ENCODE data around the gene ZMIZ1.

The ZMIZ1 gene

DNA sequence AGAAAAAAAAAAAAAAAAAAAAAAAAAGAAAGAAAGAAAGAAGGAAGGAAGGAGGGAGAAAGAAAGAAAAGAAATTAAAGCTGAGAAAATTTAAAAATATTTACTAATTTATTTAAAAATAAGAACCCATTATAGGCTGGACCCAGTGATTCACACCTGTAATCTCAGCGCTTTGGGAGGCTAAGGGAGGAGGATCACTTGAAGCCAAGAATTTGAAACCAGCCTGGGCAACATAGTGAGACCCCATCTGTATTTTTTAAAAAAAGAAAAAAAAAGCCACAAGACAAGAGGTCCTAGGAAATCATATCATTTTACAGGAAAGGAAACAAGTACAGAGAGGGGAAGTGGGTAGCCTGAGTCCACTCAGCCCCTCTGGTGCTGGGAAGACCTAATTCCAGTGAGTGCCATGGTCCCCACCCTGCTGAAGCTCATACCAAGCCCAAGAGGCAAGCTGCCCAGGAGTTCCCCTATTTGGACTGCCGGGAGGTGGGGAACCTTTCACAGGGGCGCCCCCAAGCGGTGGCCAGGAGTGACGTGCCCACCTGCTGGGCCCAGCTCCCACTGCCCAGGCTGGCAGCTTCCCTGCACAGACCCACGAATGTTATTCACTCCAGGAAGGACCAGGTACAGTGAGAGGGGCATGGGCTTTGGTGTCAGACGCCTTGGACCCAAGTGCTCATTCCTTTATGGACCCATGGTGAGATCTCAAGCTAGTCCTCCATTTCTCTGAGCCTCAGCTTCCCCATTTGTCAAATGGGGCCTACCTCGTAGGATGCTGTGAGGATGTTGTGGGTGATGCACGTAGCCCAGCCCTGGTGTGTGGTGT lies 133.6 kb downstream of the ZMIZ1 start:
- no peak overlapping the region for H3K27ac ChIP-seq (ENCODE audit: low read length)
- H3K36me3 ChIP-seq (ENCODE audit: control insufficient read depth, low read depth, low read length), result no peaks in the 10 kb centered on the region

DNA sequence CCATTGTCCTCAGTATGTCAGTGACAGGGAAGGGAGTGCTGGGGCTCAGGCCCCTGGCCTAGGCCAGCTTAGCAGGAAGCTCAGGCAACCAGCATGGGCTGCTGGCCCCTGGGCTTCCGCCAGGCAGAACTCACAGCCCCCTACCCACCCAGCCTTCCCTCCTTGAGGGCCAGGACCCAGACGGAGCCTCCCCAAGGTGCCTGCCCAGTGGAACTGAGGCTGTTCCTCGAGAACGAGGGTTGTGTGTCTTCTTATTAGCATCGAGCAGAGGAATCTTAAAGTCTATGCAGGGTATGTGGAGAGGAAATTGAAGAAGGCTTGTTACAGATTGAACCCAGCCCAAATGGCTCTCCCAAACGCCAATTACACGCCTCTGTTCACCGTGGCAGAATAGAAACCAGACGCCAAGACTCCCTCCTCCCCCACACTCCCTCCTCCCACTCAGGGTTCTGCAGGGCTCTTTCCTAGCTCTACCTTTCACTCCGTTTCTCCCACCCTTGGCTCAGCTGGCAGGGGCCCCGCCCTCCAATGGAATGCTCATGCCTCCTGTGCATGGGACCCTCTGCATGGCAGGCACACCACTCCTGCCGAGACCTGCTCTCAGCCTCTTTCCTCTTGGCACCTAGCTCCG lies 134.4 kb downstream of the ZMIZ1 start:
- Histone ChIP-seq H3K27me3 (ENCODE audit: control insufficient read depth, insufficient read depth, low read length) (no peaks in the 10 kb centered on the region), H3K27ac (ENCODE audit: low read length) (no peak overlapping the region), H3K9me3 (ENCODE audit: control insufficient read depth, low read depth, low read length) (no peaks in the 10 kb centered on the region), H3K4me1 (ENCODE audit: control insufficient read depth, low read depth, low read length) (no peaks in the 10 kb centered on the region), H3K4me3 (ENCODE audit: low read length) (no peak overlapping the region), H3K9ac (ENCODE audit: low read length) (no peak overlapping the region), H3K36me3 (ENCODE audit: control insufficient read depth, low read depth, low read length) (no peaks in the 10 kb centered on the region)

More for the DNA sequence above, 133.6 kb downstream of the ZMIZ1 start:
- H3K4me1 ChIP-seq (ENCODE audit: control insufficient read depth, low read depth, low read length), result no peaks in the 10 kb centered on the region
- no peak overlapping the region for H3K4me3 ChIP-seq (ENCODE audit: low read length)
- H3K27me3 ChIP-seq (ENCODE audit: control insufficient read depth, insufficient read depth, low read length), result no peaks in the 10 kb centered on the region
- H3K9ac ChIP-seq (ENCODE audit: low read length), result no peak overlapping the region
- H3K9me3 ChIP-seq (ENCODE audit: control insufficient read depth, low read depth, low read length), result no peaks in the 10 kb centered on the region

DNA sequence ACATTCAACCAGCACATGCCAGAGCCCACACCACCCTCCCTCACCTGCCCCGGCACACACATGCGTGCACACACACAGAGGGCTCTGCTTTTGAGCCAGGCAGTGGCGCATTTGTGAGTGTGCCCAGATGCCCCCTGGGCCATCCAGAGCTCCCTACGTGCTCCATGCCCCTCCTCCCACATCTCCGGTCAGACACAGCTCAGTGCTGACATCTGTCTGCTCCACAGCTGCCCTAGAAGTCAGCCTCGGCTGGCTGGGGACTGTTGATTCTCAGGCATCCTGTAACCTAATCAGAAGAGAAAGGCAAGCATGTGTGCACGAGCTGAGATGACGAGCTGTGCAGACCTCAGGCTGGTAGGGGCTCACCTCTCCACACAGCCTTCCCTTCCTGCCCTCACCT lies 135.1 kb downstream of the ZMIZ1 start:
- Histone ChIP-seq H3K27ac (ENCODE audit: low read length) (no peak overlapping the region), H3K27me3 (ENCODE audit: control insufficient read depth, insufficient read depth, low read length) (no peaks in the 10 kb centered on the region), H3K9ac (ENCODE audit: low read length) (no peak overlapping the region), H3K9me3 (ENCODE audit: control insufficient read depth, low read depth, low read length) (no peaks in the 10 kb centered on the region), H3K36me3 (ENCODE audit: control insufficient read depth, low read depth, low read length) (peaks cover 7% of the 10 kb centered on the region), H3K4me3 (ENCODE audit: low read length) (no peak overlapping the region), H3K4me1 (ENCODE audit: control insufficient read depth, low read depth, low read length) (no peaks in the 10 kb centered on the region)

DNA sequence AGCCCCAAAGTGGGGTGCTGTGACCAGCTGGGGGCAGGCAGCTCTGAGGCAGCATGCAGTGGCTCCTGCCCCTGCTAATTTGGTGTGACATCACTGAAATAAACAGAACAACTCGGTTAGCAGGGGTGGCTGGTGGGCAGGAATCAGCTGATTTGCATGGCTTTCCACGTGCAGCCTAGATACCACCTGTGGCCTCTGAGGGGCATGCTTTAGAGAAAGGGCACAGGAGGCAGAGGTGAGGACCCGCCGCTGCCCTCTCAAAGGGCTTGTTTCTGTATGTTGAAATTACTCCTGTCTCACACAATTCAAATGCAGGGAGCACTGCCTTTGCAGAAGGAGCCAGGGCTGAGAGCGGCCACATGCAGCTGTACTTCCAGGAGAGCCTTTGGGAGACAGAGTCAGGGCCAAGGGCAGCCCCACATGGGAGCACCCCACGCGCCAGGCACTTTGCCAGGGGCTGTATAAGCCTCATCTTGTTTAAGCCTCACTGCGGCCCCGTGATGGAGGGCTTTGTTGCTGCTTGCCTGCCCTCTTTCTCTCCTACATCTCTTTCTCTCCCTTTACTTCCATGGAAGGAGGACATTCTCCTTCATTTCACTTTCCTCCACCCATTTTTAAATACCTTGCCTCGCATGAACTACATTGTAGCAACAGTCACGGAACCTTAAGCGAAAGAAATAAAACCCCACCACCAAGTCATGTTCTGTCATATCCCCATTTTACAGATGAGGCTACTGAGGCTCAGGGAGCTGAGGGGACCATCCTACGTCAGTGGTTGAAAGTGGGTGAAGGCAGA lies 137.7 kb downstream of the ZMIZ1 start:
- Histone ChIP-seq H3K9me3 (ENCODE audit: control insufficient read depth, low read depth, low read length) (no peaks in the 10 kb centered on the region), H3K4me3 (ENCODE audit: low read length) (no peak overlapping the region), H3K4me1 (ENCODE audit: control insufficient read depth, low read depth, low read length) (no peaks in the 10 kb centered on the region), H3K27me3 (ENCODE audit: control insufficient read depth, insufficient read depth, low read length) (no peaks in the 10 kb centered on the region), H3K27ac (ENCODE audit: low read length) (no peak overlapping the region), H3K9ac (ENCODE audit: low read length) (no peak overlapping the region), H3K36me3 (ENCODE audit: control insufficient read depth, low read depth, low read length) (peaks cover 17% of the 10 kb centered on the region)

DNA sequence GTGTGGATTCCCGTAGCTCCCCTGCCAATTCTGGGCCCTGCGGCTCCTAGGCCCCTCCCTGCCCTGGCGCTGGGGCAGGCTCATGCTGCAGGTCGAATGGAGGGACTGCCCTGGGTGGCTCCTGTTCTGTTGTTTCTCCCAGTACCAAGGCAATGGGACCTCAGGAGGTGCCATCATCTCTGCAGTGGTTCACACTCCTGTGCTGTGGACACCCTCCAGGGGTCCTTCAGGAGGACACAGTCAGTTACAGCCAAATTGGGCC lies 138.3 kb downstream of the ZMIZ1 start:
- Histone ChIP-seq H3K36me3 (ENCODE audit: control insufficient read depth, low read depth, low read length) (peaks cover 17% of the 10 kb centered on the region), H3K9ac (ENCODE audit: low read length) (no peak overlapping the region), H3K27me3 (ENCODE audit: control insufficient read depth, insufficient read depth, low read length) (no peaks in the 10 kb centered on the region), H3K9me3 (ENCODE audit: control insufficient read depth, low read depth, low read length) (no peaks in the 10 kb centered on the region), H3K27ac (ENCODE audit: low read length) (no peak overlapping the region), H3K4me1 (ENCODE audit: control insufficient read depth, low read depth, low read length) (no peaks in the 10 kb centered on the region), H3K4me3 (ENCODE audit: low read length) (no peak overlapping the region)

DNA sequence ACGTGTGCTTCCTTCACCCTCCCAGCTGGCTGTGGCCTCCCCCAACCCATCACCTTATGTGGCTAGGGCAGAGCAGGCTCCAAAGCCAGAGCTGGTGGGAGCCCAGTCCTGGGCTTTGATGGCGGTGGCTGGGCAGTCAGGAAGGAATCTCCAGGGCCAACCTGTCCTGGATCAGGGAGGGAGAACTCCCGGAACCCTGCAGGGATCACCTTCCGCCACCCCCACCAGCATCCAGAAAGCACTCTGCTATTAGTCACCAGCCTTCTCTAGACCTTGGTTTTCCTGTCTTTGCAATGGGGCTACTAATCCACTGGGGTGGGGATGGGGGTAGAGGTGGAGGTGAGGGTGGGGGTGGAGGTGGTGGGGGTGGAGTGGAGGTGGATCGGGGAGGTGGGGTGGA lies 139.0 kb downstream of the ZMIZ1 start:
- Histone ChIP-seq H3K27ac (ENCODE audit: low read length) (no peak overlapping the region), H3K4me3 (ENCODE audit: low read length) (no peak overlapping the region), H3K27me3 (ENCODE audit: control insufficient read depth, insufficient read depth, low read length) (no peaks in the 10 kb centered on the region), H3K9ac (ENCODE audit: low read length) (no peak overlapping the region), H3K4me1 (ENCODE audit: control insufficient read depth, low read depth, low read length) (no peaks in the 10 kb centered on the region), H3K36me3 (ENCODE audit: control insufficient read depth, low read depth, low read length) (peaks cover 17% of the 10 kb centered on the region), H3K9me3 (ENCODE audit: control insufficient read depth, low read depth, low read length) (no peaks in the 10 kb centered on the region)

DNA sequence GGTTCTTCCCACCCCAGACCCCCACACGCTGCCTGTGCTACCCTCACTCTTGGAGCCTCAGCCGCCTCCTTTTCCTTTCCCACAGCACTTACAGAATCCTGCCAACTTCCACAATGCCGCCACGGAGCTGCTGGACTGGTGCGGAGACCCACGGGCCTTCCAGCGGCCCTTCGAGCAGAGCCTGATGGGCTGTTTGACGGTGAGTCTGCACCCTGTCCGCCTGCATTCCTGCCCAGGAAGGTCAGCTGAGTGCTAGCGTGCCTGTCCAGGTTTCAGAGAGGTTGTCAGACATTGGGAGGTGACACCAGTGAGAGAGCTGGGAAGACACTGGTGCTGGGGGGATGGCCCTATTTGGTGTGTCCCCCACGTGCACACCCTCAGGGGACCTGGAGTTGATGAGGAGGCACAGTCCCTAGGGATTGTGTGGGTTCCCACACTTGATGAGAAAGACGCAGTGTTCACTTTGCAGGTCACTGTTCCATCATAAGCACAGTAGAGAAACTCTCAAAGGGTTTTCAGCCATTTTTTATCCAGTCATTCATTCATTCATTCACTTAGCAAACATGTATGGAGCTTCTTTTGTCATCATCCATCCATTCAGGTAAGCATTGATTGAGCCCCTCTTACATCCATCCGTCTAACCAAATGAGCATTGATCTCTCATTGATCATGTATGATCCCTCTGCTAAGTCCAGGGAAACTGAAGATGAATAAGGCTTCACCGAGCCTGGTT lies 139.7 kb downstream of the ZMIZ1 start:
- Histone ChIP-seq H3K9me3 (ENCODE audit: control insufficient read depth, low read depth, low read length) (no peaks in the 10 kb centered on the region), H3K9ac (ENCODE audit: low read length) (no peak overlapping the region), H3K4me1 (ENCODE audit: control insufficient read depth, low read depth, low read length) (no peaks in the 10 kb centered on the region), H3K4me3 (ENCODE audit: low read length) (no peak overlapping the region), H3K27me3 (ENCODE audit: control insufficient read depth, insufficient read depth, low read length) (no peaks in the 10 kb centered on the region), H3K27ac (ENCODE audit: low read length) (no peak overlapping the region), H3K36me3 (ENCODE audit: control insufficient read depth, low read depth, low read length) (peaks cover 21% of the 10 kb centered on the region)

DNA sequence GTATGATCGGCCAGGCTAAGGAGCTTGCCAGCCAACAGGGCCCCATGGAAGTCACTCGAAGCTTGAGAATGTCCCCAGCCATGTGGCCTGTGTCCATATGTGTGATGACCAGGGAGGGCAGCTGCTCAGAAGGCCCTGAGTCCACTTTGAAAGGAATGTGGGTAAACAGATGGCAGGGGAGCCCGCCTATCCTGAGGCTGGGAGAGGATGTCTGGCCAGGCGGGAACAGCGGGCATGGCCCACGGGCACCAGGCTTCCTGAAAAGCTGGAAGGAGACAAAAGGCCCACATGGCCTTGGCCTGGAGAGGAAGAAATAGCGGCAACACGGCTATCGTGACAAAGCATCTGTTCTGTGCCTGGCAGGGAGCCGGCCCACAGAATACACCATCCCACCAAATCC lies 140.6 kb downstream of the ZMIZ1 start:
- no peaks in the 10 kb centered on the region for H3K4me1 ChIP-seq (ENCODE audit: control insufficient read depth, low read depth, low read length)
- H3K27me3 ChIP-seq (ENCODE audit: control insufficient read depth, insufficient read depth, low read length), result no peaks in the 10 kb centered on the region
- H3K4me3 ChIP-seq (ENCODE audit: low read length), result no peak overlapping the region
- H3K36me3 ChIP-seq (ENCODE audit: control insufficient read depth, low read depth, low read length), result peaks cover 30% of the 10 kb centered on the region
- H3K9me3 ChIP-seq (ENCODE audit: control insufficient read depth, low read depth, low read length), result no peaks in the 10 kb centered on the region
- no peak overlapping the region for H3K9ac ChIP-seq (ENCODE audit: low read length)
- H3K27ac ChIP-seq (ENCODE audit: low read length), result no peak overlapping the region

DNA sequence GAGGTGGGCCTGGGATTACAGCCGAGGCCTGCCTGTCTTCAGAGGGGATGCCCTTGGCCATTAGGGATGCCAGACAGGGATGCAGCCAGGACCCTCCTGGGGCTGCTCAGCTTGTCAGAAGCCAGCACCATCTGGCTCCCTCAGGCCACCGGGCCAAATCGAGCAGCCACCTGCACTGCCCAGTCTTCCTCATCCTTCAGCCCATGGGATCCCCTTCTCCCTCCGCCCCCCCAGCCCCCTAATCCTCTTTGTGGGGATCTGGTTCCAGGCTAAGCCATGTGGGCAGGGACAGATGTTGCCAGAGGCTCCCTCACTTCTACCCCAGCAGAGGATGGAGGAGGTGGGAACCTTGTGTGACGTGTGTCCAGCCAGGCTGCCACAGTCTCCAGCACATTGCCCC lies 141.1 kb downstream of the ZMIZ1 start:
- no peak overlapping the region for H3K9ac ChIP-seq (ENCODE audit: low read length)
- H3K27ac ChIP-seq (ENCODE audit: low read length), result no peak overlapping the region
- H3K36me3 ChIP-seq (ENCODE audit: control insufficient read depth, low read depth, low read length), result peaks cover 31% of the 10 kb centered on the region
- no peaks in the 10 kb centered on the region for H3K9me3 ChIP-seq (ENCODE audit: control insufficient read depth, low read depth, low read length)
- H3K27me3 ChIP-seq (ENCODE audit: control insufficient read depth, insufficient read depth, low read length), result no peaks in the 10 kb centered on the region
- no peaks in the 10 kb centered on the region for H3K4me1 ChIP-seq (ENCODE audit: control insufficient read depth, low read depth, low read length)
- H3K4me3 ChIP-seq (ENCODE audit: low read length), result no peak overlapping the region

DNA sequence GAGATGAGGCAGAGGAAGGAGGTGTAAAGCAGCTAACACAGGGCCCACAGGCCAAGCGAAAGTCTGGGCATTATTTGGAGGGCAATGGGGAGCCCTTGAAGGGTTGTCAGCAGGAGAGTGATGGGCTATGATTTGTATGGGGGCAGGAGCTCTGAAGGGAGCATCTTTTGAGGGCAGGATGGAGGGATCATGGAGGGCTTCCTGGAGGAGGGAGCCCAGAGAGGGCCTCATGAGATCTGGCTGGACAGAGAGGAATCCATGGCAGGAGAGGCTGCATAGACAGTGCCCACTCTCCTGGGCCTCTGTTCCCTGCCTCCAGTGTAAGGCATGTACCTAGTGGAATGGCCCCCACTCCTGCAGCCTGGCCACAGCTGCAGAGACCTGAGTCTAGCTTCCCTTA lies 141.9 kb downstream of the ZMIZ1 start:
- H3K4me1 ChIP-seq (ENCODE audit: control insufficient read depth, low read depth, low read length), result no peaks in the 10 kb centered on the region
- H3K27me3 ChIP-seq (ENCODE audit: control insufficient read depth, insufficient read depth, low read length), result no peaks in the 10 kb centered on the region
- H3K9ac ChIP-seq (ENCODE audit: low read length), result no peak overlapping the region
- H3K4me3 ChIP-seq (ENCODE audit: low read length), result no peak overlapping the region
- H3K36me3 ChIP-seq (ENCODE audit: control insufficient read depth, low read depth, low read length), result peaks cover 31% of the 10 kb centered on the region
- H3K9me3 ChIP-seq (ENCODE audit: control insufficient read depth, low read depth, low read length), result no peaks in the 10 kb centered on the region
- H3K27ac ChIP-seq (ENCODE audit: low read length), result no peak overlapping the region

DNA sequence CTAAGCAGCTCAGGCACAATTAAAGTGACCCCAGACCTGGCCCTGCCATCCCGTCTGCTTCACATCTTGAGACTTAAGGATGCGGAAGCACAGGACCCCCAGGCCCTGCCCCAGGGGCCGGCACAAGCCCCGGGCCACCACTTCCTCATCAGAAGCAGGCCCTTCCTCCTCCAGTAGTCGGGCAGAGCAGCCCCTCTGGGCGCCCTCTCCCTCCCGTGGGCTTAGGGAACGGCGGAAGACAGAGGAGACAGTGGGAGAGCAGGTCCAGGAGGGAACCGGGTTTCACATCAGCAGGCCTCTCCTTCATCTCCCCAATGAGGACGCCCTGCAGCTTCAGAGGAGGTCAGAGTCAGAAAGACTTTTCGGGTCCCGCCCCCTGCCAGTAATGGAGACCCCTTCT lies 142.8 kb downstream of the ZMIZ1 start:
- Histone ChIP-seq H3K9ac (ENCODE audit: low read length) (no peak overlapping the region), H3K27me3 (ENCODE audit: control insufficient read depth, insufficient read depth, low read length) (no peaks in the 10 kb centered on the region), H3K9me3 (ENCODE audit: control insufficient read depth, low read depth, low read length) (no peaks in the 10 kb centered on the region), H3K4me1 (ENCODE audit: control insufficient read depth, low read depth, low read length) (no peaks in the 10 kb centered on the region), H3K4me3 (ENCODE audit: low read length) (no peak overlapping the region), H3K27ac (ENCODE audit: low read length) (no peak overlapping the region), H3K36me3 (ENCODE audit: control insufficient read depth, low read depth, low read length) (peaks cover 35% of the 10 kb centered on the region)
